ENCODE results near the gene ZNF148. TPM values are rescaled to one million over a fixed set of nuclear protein-coding genes. Genes with fewer than 3 reads are reported as not detected.
A peak's percentile ranks its signal among the peaks of the same experiment; 100 is the strongest.

The ZNF148 gene
- total and polyA plus RNA-seq, 8 donors: 2.1 to 31.2 (median 17.1) TPM

DNA sequence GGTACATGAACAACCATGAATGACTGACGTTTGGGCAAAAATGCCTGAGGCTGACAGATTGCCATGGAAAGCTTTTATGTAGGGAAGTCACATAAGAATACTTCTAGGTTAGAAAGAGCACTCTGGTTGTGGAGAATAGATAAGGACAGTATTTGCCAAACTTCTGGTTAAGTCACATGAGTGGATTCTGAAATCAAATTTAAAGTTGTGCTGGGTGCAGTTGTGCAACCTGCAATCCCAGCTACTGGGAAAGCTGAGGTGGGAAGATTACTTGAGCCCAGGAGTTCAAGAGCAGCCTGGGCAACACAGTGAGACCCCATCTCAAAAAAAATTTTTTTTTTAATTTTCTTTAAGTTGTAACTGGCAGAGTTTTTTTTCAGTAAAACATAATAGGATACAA is 7.2 kb upstream of the ZNF148 start:
- ATAC-seq: no peak

DNA sequence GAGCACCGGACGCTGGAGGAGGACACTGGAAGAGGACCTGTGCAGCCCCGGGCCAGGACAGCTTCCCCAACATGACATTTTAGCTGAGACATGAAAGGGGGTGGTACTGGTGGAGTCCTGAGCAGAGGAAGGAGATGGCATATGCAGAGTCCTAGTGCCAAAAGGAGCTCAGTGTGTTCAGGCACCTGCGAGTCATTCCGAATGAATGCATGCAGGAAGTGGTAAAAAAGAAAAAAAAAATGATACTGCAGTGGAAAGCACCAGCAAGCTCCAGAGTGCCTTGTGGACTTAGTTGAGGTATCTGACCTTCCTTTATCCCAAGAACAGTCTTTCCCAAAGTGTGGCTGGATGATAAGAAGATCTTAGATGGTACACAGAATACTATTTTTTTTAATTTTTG is 6.6 kb upstream of the ZNF148 start:
- TF ChIP-seq, protein P1, sequence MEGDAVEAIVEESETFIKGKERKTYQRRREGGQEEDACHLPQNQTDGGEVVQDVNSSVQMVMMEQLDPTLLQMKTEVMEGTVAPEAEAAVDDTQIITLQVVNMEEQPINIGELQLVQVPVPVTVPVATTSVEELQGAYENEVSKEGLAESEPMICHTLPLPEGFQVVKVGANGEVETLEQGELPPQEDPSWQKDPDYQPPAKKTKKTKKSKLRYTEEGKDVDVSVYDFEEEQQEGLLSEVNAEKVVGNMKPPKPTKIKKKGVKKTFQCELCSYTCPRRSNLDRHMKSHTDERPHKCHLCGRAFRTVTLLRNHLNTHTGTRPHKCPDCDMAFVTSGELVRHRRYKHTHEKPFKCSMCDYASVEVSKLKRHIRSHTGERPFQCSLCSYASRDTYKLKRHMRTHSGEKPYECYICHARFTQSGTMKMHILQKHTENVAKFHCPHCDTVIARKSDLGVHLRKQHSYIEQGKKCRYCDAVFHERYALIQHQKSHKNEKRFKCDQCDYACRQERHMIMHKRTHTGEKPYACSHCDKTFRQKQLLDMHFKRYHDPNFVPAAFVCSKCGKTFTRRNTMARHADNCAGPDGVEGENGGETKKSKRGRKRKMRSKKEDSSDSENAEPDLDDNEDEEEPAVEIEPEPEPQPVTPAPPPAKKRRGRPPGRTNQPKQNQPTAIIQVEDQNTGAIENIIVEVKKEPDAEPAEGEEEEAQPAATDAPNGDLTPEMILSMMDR (IDR thresholded peaks at IDR 0.05): no peak
- FAIRE-seq: no peak
- Histone ChIP-seq H3K27me3 (no peaks in the 10 kb centered on the region), H3K27ac (no peak overlapping the region), H3K9me3 (no peaks in the 10 kb centered on the region), H3K4me1 (no peaks in the 10 kb centered on the region), H3K36me3 (no peaks in the 10 kb centered on the region), H3K4me3 (no peak overlapping the region)
- 73 to 76% methylated on average over 5 of the region's 5 CpGs for WGBS, 2 donors
- no peak for DNase-seq
- peak in 2 of 4 donors; percentile 43 to 53 for ATAC-seq
- intact Hi-C loops (cut with DNase I): no loop called here

More for the DNA sequence above, 7.2 kb upstream of the ZNF148 start:
- DNase-seq (no peak), FAIRE-seq (no peak)
- Histone ChIP-seq H3K4me1 (no peaks in the 10 kb centered on the region), H3K4me3 (no peak overlapping the region), H3K27me3 (no peaks in the 10 kb centered on the region), H3K27ac (no peak overlapping the region), H3K9me3 (no peaks in the 10 kb centered on the region), H3K36me3 (no peaks in the 10 kb centered on the region)
- WGBS, 2 donors: 62 to 68% methylated on average over 1 of the region's 1 CpG
- intact Hi-C loops (cut with DNase I): no loop called here
- TF ChIP-seq, protein P1 (IDR thresholded peaks at IDR 0.05): no peak

DNA sequence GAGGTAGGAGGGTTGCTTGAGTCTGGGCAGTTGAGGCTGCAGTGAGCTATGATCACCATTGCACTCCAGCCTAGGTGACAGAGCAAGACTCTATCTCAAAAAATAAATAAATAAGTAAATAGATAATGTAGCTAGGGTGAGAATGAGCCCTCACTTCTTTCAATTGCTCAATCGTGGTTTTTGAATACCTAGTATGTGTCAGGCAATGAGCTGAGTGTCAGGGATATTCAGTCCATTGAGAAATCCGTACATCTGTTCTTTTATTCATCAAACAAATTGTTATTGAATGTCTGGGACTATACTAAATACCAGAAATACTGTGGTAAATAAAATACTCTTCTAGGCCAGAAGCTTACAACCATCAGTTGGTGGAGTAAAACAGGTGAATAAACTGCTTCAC is 6.2 kb upstream of the ZNF148 start:
- intact Hi-C loops (cut with DNase I): no loop called here
- DNase-seq (no peak), FAIRE-seq (no peak), ATAC-seq (no peak)
- Histone ChIP-seq H3K4me1 (peaks cover 0 to under 1% (median 0%) of the 10 kb centered on the region in 3 donors), H3K4me3 (no peak overlapping the region), H3K36me3 (no peaks in the 10 kb centered on the region), H3K9me3 (no peaks in the 10 kb centered on the region), H3K27ac (no peak overlapping the region), H3K27me3 (no peaks in the 10 kb centered on the region)
- 63 to 66% methylated on average over 2 of the region's 2 CpGs for WGBS, 2 donors
- TF ChIP-seq, protein P1 (IDR thresholded peaks at IDR 0.05): no peak

DNA sequence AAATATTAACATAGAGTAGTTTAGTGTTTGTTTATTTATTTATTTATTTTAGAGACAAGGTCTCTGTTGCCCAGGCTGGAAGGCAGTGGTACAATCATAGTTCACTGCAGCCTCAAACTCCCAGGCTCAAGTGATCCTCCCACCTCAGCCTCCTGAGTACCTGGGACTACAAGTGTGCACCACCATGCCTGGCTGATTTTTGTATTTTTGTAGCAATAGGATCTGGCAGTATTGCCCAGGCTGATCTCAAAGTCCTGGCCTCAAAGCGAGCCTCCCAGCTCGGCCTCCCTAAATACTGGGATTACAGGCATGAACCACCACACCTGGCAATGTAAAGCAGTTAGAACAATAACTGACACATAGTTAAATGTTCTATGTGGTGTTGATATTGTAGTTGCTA is 4.4 kb upstream of the ZNF148 start:
- 90 to 96% methylated on average over 2 of the region's 2 CpGs for WGBS, 2 donors

DNA sequence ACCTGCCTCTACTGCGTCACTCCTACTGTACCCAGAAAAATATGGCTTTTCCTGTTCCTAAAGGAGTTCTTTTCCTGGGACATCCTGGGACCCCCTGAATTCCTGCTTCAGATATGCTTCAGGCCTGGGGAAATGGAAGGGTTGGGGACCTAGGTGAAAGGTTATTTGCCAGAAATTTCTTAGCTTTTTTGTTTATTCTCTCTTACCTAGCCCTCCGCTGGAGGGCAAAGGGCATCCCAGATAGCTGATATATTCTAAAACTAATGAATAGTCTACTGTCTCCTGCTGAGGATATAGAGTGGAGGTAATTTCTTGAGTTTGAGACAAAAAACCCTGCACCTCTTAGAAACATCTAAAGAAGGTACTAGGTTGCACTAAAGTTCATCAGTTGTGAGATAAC is 3.6 kb upstream of the ZNF148 start:
- 72 to 77% methylated on average over 2 of the region's 2 CpGs for WGBS, 2 donors
- DNase-seq: no peak
- Histone ChIP-seq H3K4me1 (peaks cover 0 to 7% (median 3%) of the 10 kb centered on the region in 3 donors), H3K4me3 (no peak overlapping the region), H3K9me3 (no peaks in the 10 kb centered on the region), H3K27ac (no peak overlapping the region), H3K36me3 (no peaks in the 10 kb centered on the region), H3K27me3 (no peaks in the 10 kb centered on the region)
- TF ChIP-seq, protein P1 (IDR thresholded peaks at IDR 0.05): no peak
- ATAC-seq: no peak
- intact Hi-C loops (cut with DNase I): no loop called here
- FAIRE-seq: no peak

More for the DNA sequence above, 4.4 kb upstream of the ZNF148 start:
- Histone ChIP-seq H3K36me3 (no peaks in the 10 kb centered on the region), H3K27me3 (no peaks in the 10 kb centered on the region), H3K4me1 (peaks cover 0 to 6% (median 0%) of the 10 kb centered on the region in 3 donors), H3K4me3 (no peak overlapping the region), H3K27ac (no peak overlapping the region), H3K9me3 (no peaks in the 10 kb centered on the region)
- intact Hi-C loops (cut with DNase I): no loop called here
- DNase-seq (no peak), ATAC-seq (no peak), FAIRE-seq (no peak)
- TF ChIP-seq, protein P1 (IDR thresholded peaks at IDR 0.05): no peak

Data from pancreas (tissue), 10 donors.